IMR-90 (cell line): ENCODE results near the gene C1orf167. TPM values are rescaled to one million over a fixed set of nuclear protein-coding genes. Genes with fewer than 3 reads are reported as not detected.

Experiments
- ATAC-seq: fragments of 200-7000 bp; cut with Tn5 transposase; 2 replicates; pipeline ENCODE4 v1.9.1; 2020; ENCODE audit warnings: low read depth, mild to moderate bottlenecking, moderate library complexity
- BruUV-seq: library from RNA; stranded (reverse); fragments of 400-500 nt; replicated peaks from 2 replicates; lab custom pipeline; 2021; lab: Mats Ljungman, UMichigan
- CTCF ChIA-PET: fragments of 300-600 bp; formaldehyde crosslinking; extraction: SDS; loops from one replicate; lab custom pipeline; 2021; ENCODE audit warnings: antibody characterized with exemption; lab: Yijun Ruan, JAX
- POLR2A ChIA-PET: fragments of 300-600 bp; sonication (Branson Sonifier 250); formaldehyde crosslinking; loops from one replicate; lab custom pipeline; 2022; ENCODE audit warnings: antibody characterized with exemption; ENCODE audit not compliant: unreplicated experiment; lab: Charles Lee
- DNase-seq: peaks from one replicate; pipeline ENCODE4 v3.0.0; 2013
- H2AFZ ChIP-seq: replicated peaks from 2 replicates; pipeline ENCODE3; 2013; ENCODE audit warnings: low read length, mild to moderate bottlenecking; ENCODE audit not compliant: poor library complexity
- H2AK5ac ChIP-seq: 2 replicates; pipeline ENCODE4 v1.6.1; 2013; ENCODE audit warnings: low read depth, low read length, inconsistent platforms
- H2AK9ac ChIP-seq: replicated peaks from 2 replicates; pipeline ENCODE3; 2013; ENCODE audit warnings: mild to moderate bottlenecking, low read depth, low read length, moderate library complexity; ENCODE audit not compliant: poor library complexity
- H2BK120ac ChIP-seq: 2 replicates; pipeline ENCODE4 v1.6.1; 2013; ENCODE audit warnings: low read depth, low read length, inconsistent platforms
- H2BK15ac ChIP-seq: 3 replicates; pipeline ENCODE4 v1.6.1; 2013; ENCODE audit warnings: low read depth, low read length, inconsistent platforms
- H2BK20ac ChIP-seq: 2 replicates; pipeline ENCODE4 v1.6.1; 2013; ENCODE audit warnings: low read depth, mild to moderate bottlenecking, inconsistent platforms, low read length, moderate library complexity
- H2BK5ac ChIP-seq: 2 replicates; pipeline ENCODE4 v1.6.1; 2013; ENCODE audit warnings: mild to moderate bottlenecking, low read depth, low read length, inconsistent platforms; ENCODE audit not compliant: poor library complexity, severe bottlenecking
- H3K14ac ChIP-seq: replicated peaks from 2 replicates; pipeline ENCODE4 v1.6.1; 2013; ENCODE audit warnings: low read depth, low read length, inconsistent platforms
- H3K18ac ChIP-seq: 2 replicates; pipeline ENCODE4 v1.6.1; 2013; ENCODE audit warnings: low read depth, low read length, control low read depth
- H3K23ac ChIP-seq: 2 replicates; pipeline ENCODE4 v1.6.1; 2013; ENCODE audit warnings: low read depth, low read length, inconsistent platforms
- H3K27ac ChIP-seq: 2 replicates; pipeline ENCODE4 v1.5.1; 2013; ENCODE audit warnings: mild to moderate bottlenecking, control low read depth, low read length; ENCODE audit not compliant: insufficient read depth
- H3K27me3 ChIP-seq: 2 replicates; pipeline ENCODE4 v1.6.1; 2013; ENCODE audit warnings: low read length; ENCODE audit not compliant: control insufficient read depth, insufficient read depth
- H3K36me3 ChIP-seq: 2 replicates; pipeline ENCODE4 v1.6.1; 2013; ENCODE audit warnings: low read length, mixed read lengths; ENCODE audit not compliant: control insufficient read depth, insufficient read depth
- H3K4ac ChIP-seq: 2 replicates; pipeline ENCODE4 v1.6.1; 2013; ENCODE audit warnings: low read depth, low read length, inconsistent platforms
- H3K4me1 ChIP-seq: 2 replicates; pipeline ENCODE4 v1.6.1; 2013; ENCODE audit warnings: low read length, mixed read lengths; ENCODE audit not compliant: control insufficient read depth, insufficient read depth
- H3K4me2 ChIP-seq: 2 replicates; pipeline ENCODE4 v1.6.1; 2013; ENCODE audit warnings: low read depth, mild to moderate bottlenecking, control low read depth, low read length, moderate library complexity
- H3K4me3 ChIP-seq: 2 replicates; pipeline ENCODE4 v1.5.1; 2013; ENCODE audit warnings: low read depth, mild to moderate bottlenecking, control low read depth, low read length, moderate library complexity; ENCODE audit not compliant: insufficient read depth
- H3K56ac ChIP-seq: 2 replicates; pipeline ENCODE4 v1.6.1; 2013; ENCODE audit warnings: low read length, inconsistent platforms; ENCODE audit not compliant: insufficient read depth; ENCODE audit errors: extremely low read depth
- H3K79me1 ChIP-seq, 2 experiments: 2 replicates each; pipeline ENCODE4 v1.6.1; 2013; ENCODE audit warnings: low read length in 2 of 2, inconsistent platforms in 1 of 2, low read depth in 1 of 2
- H3K9ac ChIP-seq: 2 replicates; pipeline ENCODE4 v1.6.1; 2013; ENCODE audit warnings: low read depth, low read length, control low read depth
- H3K9me1 ChIP-seq: 2 replicates; pipeline ENCODE4 v1.6.1; 2013; ENCODE audit warnings: low read length, inconsistent platforms; ENCODE audit not compliant: insufficient read depth
- H3K9me3 ChIP-seq: 2 replicates; pipeline ENCODE4 v1.6.1; 2013; ENCODE audit warnings: low read length; ENCODE audit not compliant: control insufficient read depth, insufficient read depth
- H4K20me1 ChIP-seq: 2 replicates; pipeline ENCODE4 v1.6.1; 2013; ENCODE audit warnings: low read length, inconsistent platforms; ENCODE audit not compliant: insufficient read depth
- H4K5ac ChIP-seq: 2 replicates; pipeline ENCODE4 v1.6.1; 2013; ENCODE audit warnings: mild to moderate bottlenecking, low read depth, low read length, control low read depth
- H4K8ac ChIP-seq, 2 experiments: 2 replicates each; pipeline ENCODE4 v1.6.1; 2013; ENCODE audit warnings: low read depth in 2 of 2, low read length in 2 of 2, control low read depth in 1 of 2, inconsistent platforms in 1 of 2
- H4K91ac ChIP-seq: 2 replicates; pipeline ENCODE4 v1.6.1; 2013; ENCODE audit warnings: low read depth, low read length, inconsistent platforms; ENCODE audit not compliant: insufficient read depth
- CEBPB ChIP-seq: IDR thresholded peaks from 2 replicates; pipeline ENCODE4 v1.6.1; 2012; ENCODE audit warnings: low read depth, low read length, improper control_type of control experiment
- FOS ChIP-seq: fragments of 150-350 bp; IDR thresholded peaks from 2 replicates; pipeline ENCODE4 v1.6.1; 2016; ENCODE audit warnings: low read depth, low read length
- MAFK ChIP-seq: IDR thresholded peaks from 2 replicates; pipeline ENCODE4 v1.6.1; 2012; ENCODE audit warnings: low read depth, low read length, improper control_type of control experiment
- MAZ ChIP-seq: IDR thresholded peaks from 2 replicates; pipeline ENCODE4 v1.6.1; 2012; ENCODE audit warnings: low read depth, mild to moderate bottlenecking, low read length, improper control_type of control experiment, moderate library complexity, borderline replicate concordance
- MXI1 ChIP-seq: IDR thresholded peaks from 2 replicates; pipeline ENCODE4 v1.6.1; 2012; ENCODE audit warnings: low read depth, mild to moderate bottlenecking, low read length, moderate library complexity, borderline replicate concordance
- NFE2L2 ChIP-seq: fragments of 150-350 bp; IDR thresholded peaks from 2 replicates; pipeline ENCODE4 v1.6.1; 2016; ENCODE audit warnings: low read depth, mild to moderate bottlenecking, low read length
- POLR2A ChIP-seq: IDR thresholded peaks from 2 replicates; pipeline ENCODE4 v1.6.1; 2012; ENCODE audit warnings: mild to moderate bottlenecking, low read depth, low read length
- RAD21 ChIP-seq: IDR thresholded peaks from 2 replicates; pipeline ENCODE4 v1.6.1; 2012; ENCODE audit warnings: low read length, improper control_type of control experiment
- RCOR1 ChIP-seq: IDR thresholded peaks from 2 replicates; pipeline ENCODE4 v1.6.1; 2012; ENCODE audit warnings: mild to moderate bottlenecking, low read length, improper control_type of control experiment; ENCODE audit not compliant: insufficient replicate concordance
- RFX5 ChIP-seq: IDR thresholded peaks from 2 replicates; pipeline ENCODE4 v1.8.0; 2012; ENCODE audit warnings: low read depth, mild to moderate bottlenecking, low read length, moderate library complexity
- SMC3 ChIP-seq: fragments of 150-350 bp; IDR thresholded peaks from 2 replicates; pipeline ENCODE4 v1.6.1; 2016; ENCODE audit warnings: low read depth, mild to moderate bottlenecking, antibody characterized with exemption, low read length, moderate library complexity
- WGBS, 2 experiments: methylation state at CpG; one replicate each; pipeline versions ENCODE4 v1.1.5 to v1.1.7; 2013; ENCODE audit warnings: missing lambda C conversion rate in 2 of 2; ENCODE audit not compliant: insufficient read length in 1 of 2; ENCODE audit errors: extremely low coverage in 2 of 2; 5-methylcytosine and 5-hydroxymethylcytosine counted together
- dilution Hi-C: fragments of 300-500 bp; cut with HindIII; formaldehyde crosslinking; loops from one replicate; pipeline ENCODE4 v1.14.3; 2018; ENCODE audit warnings: low sequenced_read_pairs; ENCODE audit not compliant: unreplicated experiment
- in situ Hi-C: fragments of 300-500 bp; cut with MboI; formaldehyde crosslinking; loops from 3 replicates; pipeline ENCODE4 v1.14.3; 2019; ENCODE audit warnings: low sequenced_read_pairs, inconsistent platforms, mixed read lengths
- intact Hi-C: fragments of 100-400 bp; cut with micrococcal nuclease; formaldehyde crosslinking; loops from 2 replicates; pipeline ENCODE4 v1.10.0; 2022
- polyA plus RNA-seq, 3 experiments: library from polyadenylated mRNA; depleted of rRNA; stranded (reverse); fragments of >200 nt; gene quantifications; 2 replicates each; pipeline ENCODE4 v1.2.3, GENCODE V29; 2012; ENCODE audit warnings: low replicate concordance in 1 of 3
- total RNA-seq: library from RNA; depleted of rRNA; stranded (reverse); fragments of >200 nt; gene quantifications from 2 replicates; pipeline ENCODE4 v1.2.3, GENCODE V29; 2012
- TF ChIP-seq, protein P1 (sequence below): conservative IDR thresholded peaks from 2 replicates; pipeline ENCODE4 v1.5.1; 2012; ENCODE audit warnings: mild to moderate bottlenecking, low read depth, low read length, improper control_type of control experiment

Gene C1orf167
- total and polyA plus RNA-seq, 2 of the 4 experiments (the other 2 are of a cell fraction) = under 0.01 to 0.15 TPM

DNA sequence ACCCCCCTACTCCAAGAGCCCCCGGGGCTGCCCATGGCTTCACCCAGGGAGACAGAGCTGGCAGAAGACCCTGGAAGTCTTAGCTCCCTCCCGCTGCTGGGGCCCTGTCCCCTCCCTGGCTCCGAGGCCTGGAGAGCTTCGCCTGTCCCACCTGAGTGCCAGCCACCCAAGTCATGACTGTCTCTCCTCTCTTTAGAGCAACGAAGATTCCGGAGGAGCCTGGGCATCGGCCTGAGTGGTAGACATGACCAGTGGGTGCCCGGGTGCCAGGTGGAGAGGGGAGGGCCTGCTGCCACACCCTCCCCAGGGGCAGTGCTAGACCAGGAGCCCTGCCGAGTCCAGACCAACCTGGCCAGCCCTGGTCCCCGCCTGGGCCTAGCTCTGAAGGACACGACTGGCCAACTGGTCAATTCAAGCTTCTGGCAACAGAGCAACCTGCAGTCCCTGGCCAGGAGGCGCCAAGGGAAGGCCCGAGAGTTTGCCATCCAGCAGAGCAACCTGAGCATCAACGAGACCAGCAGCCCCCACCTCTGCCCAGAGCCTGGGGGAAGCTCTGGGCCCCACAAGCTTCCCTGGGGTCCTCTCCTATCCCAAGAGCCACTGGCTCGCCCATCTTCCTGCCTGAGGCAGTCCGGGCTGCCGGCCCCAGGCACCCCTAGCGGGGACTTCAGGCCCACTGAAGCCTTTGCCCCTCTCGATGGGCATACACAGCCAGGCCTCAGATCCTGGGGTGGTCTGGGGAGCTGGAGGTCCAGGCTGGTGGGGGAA is 3.9 kb downstream of the C1orf167 start:
- TF ChIP-seq NFE2L2 (no peak), FOS (no peak), MAZ (no peak), RAD21 (no peak), CEBPB (no peak), RCOR1 (no peak), MAFK (no peak), RFX5 (no peak), POLR2A (no peak), MXI1 (no peak), SMC3 (no peak)
- TF ChIP-seq, protein P1, sequence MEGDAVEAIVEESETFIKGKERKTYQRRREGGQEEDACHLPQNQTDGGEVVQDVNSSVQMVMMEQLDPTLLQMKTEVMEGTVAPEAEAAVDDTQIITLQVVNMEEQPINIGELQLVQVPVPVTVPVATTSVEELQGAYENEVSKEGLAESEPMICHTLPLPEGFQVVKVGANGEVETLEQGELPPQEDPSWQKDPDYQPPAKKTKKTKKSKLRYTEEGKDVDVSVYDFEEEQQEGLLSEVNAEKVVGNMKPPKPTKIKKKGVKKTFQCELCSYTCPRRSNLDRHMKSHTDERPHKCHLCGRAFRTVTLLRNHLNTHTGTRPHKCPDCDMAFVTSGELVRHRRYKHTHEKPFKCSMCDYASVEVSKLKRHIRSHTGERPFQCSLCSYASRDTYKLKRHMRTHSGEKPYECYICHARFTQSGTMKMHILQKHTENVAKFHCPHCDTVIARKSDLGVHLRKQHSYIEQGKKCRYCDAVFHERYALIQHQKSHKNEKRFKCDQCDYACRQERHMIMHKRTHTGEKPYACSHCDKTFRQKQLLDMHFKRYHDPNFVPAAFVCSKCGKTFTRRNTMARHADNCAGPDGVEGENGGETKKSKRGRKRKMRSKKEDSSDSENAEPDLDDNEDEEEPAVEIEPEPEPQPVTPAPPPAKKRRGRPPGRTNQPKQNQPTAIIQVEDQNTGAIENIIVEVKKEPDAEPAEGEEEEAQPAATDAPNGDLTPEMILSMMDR = no peak
- WGBS, 2 experiments = 65% methylated on average over 7 of the region's 19 CpGs; no CpG with 5 or more reads in 1 of the 2 experiments
- peaks cover 1% of the 10 kb centered on the region; the same call in 1 of the 2 replicates for H3K4me1 ChIP-seq
- in situ Hi-C loops = no loop called here
- H3K9ac ChIP-seq = no peak overlapping the region
- no peak overlapping the region for H4K8ac ChIP-seq
- H3K79me1 ChIP-seq = no peaks in the 10 kb centered on the region
- no peak overlapping the region for H3K18ac ChIP-seq
- H3K27ac ChIP-seq = no peak overlapping the region
- H2AK9ac ChIP-seq = no peak overlapping the region
- no peak overlapping the region for H3K4me2 ChIP-seq
- H3K56ac ChIP-seq = no peak overlapping the region
- CTCF ChIA-PET = no interaction called here
- H3K23ac ChIP-seq = no peak overlapping the region
- H2BK15ac ChIP-seq = no peak overlapping the region
- DNase-seq (no peak), ATAC-seq (no peak)
- no peak overlapping the region for H2AFZ ChIP-seq
- dilution Hi-C loops = no loop called here
- H2AK5ac ChIP-seq = no peak overlapping the region
- no peaks in the 10 kb centered on the region for H3K9me1 ChIP-seq
- peaks cover 39% of the 10 kb centered on the region for H3K27me3 ChIP-seq
- no peaks in the 10 kb centered on the region for H4K20me1 ChIP-seq
- H3K4me3 ChIP-seq = no peak overlapping the region
- no peak overlapping the region for H3K14ac ChIP-seq
- no peak overlapping the region for H4K91ac ChIP-seq
- H3K9me3 ChIP-seq = no peaks in the 10 kb centered on the region
- H2BK20ac ChIP-seq = no peak overlapping the region
- no peak overlapping the region for H2BK5ac ChIP-seq
- BruUV-seq = no TSS peak
- no peaks in the 10 kb centered on the region for H3K36me3 ChIP-seq
- POLR2A ChIA-PET = interaction anchor here (0.7 kb wide), 1 partner anchor 29 kb away, joined by 3 read pairs; no protein-coding TSS in a partner anchor
- H4K5ac ChIP-seq = no peak overlapping the region
- intact Hi-C loops = no loop called here
- no peak overlapping the region for H2BK120ac ChIP-seq
- H3K4ac ChIP-seq = no peak overlapping the region
